ENCODE results near the gene LRGUK.
"Not testable (repeated sequence)": the region's sequence is repeated elsewhere in the genome, so short reads cannot be mapped to it uniquely, and the experiment has no call there.

LRGUK gene

DNA sequence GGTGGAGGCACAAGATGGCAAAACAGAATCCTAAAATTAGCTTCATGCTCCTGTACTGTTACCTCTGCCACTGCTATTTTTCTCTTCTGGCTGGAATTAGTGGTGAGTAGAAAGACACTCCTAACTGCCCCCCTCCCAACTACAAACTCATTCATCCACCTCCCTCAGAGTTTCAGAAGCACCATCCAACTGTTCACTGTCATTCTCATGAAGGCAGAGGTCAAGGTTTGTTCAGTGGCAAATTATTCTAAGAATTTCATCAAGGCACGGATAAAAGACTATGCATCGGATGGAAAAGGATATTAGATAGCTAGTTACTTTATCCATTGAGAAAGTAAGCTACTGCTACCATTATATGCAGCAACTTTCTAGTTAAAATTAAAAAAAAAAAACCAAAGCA, 59.7 kb downstream of the LRGUK start:
- no peak for DNase-seq

DNA sequence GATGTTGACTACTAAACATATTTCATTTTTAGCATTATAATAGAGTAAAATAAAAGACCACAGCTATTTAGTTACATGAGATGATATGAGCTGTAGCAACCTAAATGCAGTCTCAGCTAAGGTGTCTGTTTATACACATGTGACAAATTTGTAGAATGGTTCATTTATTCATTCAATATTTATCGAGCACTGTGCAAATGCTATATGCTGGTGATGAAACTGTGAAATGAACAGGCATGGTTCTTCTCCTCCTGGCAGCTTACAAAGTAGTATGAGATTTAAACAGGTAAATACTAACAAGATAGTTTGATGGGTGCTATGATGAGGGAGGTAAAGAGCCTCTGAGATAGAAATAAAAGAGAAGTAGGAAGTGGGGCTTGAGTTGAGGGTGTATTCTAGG, 60.8 kb downstream of the LRGUK start:
- no peak for DNase-seq

DNA sequence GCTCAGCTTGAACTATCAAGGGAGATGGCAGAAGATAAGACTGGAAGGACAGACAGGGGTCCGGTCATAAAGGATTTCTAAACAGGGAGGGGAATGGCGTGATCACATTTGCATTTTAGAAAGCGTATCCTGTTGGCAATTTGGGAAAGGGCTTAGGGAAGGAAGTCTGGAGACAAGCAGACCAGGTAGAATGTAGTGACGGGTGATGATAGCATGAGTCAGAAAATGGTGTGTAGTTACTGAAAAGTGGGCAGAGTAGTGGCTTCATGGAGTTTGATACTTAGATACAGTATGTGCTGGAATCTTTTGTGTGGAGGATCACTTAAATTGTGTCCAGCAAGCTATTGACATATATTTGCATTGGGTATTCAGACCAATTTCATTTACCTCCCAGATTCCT, 61.2 kb downstream of the LRGUK start:
- DNase-seq: no peak

DNA sequence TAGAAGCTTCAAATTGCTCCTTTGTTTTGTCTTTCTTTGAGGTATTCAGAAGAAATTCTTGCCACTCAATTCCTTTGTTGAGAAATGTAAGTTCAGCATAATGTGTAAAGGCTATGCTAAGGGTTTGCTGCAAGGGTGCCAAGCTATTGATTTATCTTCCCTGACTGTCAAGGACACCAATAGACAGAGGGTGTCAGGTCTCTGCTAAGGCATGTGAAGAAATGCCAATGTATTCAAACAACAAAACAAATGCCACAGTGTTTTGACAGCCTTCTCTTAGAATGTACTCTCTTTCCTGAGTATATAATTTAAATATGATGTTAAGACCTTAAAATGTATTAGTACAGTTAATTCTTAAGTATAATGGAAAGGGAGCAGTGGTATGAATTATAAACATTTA, 62.4 kb downstream of the LRGUK start:
- no peak for DNase-seq

DNA sequence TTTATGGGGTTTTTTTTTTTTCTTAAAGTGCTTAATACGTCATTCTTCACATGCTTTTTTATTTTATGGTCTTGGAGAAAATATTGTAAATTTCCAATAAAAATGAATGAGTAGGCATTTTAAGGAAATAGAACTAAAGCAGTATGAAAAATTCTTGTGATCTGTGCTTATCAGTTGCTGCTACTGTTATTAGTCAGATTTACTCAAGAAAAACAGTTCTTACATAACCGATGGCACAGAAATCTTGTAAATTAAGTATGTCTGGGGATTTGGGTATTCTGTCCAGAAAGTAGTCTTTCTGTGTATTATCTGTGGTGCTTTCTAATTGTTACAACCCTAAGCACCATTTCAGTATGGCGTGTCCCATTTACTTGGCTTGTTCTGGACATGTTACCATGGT, 64.7 kb downstream of the LRGUK start:
- DNase-seq: no peak

DNA sequence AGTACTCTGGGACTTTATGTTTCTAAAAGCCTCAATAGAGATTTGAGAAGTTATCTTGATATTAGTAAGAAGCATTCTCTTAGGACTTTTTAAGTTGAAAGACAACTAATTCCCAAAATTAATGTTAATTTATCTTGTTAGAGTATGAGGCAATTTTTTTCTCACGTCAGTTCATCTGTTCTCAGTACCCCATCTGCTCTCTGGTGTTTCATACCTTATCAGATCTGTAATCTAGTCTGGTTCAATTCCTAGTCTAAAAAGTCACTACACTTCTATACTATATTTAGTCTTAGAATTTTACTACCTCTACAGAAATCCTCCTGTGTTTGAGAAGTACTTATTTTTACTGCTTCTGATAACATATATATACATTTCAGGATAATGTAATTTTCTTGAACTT, 66.1 kb downstream of the LRGUK start:
- no peak for DNase-seq

DNA sequence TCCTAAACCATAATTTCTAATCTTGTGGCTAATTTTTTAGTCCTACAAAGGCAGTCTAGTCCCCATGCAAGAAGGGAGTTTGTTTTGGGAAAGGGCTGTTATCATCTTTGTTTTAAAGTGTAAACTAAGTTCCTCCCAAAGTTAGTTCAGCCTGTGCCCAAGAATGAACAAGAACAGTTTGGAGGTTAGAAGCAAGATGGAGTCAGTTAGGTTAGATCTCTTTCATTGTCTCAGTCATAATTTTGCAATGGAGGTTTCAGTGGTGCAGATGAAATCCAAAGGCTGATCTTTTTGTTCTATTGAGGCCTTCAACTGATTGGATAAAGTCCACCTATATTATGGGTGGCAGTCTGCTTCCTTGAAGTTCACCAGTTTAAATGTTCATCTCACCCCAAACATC, 68.1 kb downstream of the LRGUK start:
- DNase-seq: no peak

DNA sequence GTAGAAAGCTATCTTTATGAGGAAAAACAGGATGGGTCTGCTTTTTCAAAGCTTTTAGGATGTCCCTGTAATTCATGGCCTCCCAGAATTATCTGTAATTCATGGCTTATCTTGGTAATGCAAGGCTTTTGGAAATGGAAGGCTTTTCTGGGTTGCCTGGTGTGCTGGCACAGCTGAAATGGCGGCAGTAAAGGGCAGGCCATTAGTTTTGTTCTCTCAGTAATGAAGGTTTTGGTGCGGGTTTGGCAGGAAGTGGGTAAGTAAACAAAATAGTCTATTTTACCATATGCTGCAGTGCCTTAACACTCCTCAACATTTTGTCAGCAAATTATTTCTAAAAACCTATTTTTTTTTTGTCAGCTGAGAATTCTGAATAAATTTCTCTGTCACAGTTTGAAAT, 69.3 kb downstream of the LRGUK start:
- no peak for DNase-seq

DNA sequence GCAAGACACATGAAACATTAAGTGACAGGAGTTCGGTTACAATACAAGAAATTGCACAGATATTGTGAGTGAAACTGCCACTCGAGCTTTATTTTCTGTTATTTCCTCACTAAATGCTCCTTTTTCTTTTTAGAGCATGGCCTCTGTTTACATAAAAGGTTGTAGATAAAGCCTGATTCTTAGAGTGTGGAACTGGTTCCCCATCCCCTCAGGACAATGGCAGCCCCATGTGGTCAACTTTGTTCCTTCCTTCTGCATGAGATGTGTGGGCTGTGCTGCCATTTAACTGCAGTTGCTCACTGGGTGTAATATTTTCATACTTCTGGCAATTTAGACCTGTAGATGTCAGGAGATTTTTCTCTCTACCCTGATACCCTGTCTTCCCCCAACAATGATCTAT, 70.2 kb downstream of the LRGUK start:
- no peak for DNase-seq

DNA sequence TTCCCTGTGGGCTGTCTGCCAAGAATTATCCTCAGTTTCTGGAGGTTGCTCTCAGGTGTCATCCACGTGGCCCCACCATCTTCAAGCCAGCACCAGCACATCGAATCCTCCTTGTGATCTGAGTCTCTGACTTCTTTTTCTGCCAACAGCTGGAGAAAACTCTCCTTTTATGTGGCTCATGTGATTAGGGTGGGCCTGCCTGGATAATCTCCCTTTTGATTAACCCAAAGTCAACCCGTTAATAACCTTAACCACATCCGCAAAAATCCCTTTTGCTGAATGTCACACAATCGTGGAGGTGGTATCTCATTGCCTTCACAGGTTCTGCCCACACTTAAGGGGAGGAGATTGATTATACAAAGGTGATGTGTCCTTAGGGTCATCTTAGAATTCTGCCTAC, 73.8 kb downstream of the LRGUK start:
- DNase-seq: no peak

DNA sequence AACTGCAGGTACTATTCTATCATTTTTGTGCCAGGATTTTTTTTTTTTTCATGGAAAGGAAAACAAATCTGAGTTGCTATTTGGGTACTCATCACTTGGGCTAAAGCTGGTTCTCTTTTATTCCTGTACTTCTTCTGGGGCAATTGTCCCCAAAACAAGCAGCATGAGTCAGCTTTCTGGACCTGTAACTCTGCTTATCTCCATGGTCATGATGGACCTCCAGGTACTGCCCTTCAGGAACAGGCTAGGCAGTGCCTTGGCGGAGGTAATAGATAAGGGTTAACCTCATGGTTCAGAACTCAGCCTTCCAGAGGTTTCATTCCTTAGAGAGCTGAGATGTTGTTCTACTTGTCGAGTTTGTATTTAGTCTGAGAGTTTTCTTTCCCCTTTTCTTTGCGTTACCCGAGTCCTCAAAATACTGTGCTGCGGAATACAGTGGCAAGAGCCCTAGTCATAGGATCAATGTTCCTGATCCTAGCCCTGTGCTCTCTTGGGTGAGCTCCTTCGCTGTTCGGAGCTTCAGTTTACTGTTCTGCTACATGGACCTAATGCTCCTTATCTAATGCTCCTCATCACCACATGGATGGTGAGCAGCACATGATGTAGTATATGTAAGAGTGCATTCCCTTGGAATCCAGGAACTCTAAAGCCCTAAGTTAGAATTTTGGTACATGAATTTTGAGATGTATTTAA, 74.6 kb downstream of the LRGUK start:
- no peak for DNase-seq

DNA sequence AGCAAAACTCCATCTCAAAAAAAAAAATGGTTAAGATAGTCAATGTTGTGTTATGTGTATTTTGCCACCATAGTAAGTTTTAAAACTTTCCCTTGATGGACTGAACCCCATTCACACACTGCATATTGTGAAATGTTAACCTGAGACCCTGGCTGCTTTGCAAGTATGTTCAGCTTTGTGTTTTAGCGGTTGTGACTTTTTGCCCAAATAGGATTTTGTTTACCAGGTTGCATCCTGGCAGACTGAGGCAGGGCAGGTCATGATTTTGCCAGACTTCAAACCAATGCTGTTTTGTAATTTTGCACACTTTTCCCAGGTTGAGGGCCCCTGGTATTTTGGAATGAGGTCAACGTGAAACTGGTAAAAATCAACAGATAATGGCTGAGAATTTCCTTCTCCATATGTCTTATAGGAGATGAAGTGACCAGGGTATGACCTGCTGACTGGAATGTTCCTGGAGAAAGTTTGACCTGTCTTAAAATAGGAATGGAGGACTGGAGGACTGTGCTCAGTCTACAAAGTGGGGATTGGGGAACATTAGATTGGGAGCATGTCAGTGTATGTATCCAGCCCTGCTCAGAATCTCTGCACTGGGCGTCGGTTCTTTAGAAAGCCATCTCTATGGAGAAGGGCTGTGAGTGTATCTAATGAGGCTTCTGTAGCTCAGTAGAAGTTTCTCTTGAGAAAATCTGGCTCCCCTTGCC, 76.2 kb downstream of the LRGUK start:
- DNase-seq: no peak

DNA sequence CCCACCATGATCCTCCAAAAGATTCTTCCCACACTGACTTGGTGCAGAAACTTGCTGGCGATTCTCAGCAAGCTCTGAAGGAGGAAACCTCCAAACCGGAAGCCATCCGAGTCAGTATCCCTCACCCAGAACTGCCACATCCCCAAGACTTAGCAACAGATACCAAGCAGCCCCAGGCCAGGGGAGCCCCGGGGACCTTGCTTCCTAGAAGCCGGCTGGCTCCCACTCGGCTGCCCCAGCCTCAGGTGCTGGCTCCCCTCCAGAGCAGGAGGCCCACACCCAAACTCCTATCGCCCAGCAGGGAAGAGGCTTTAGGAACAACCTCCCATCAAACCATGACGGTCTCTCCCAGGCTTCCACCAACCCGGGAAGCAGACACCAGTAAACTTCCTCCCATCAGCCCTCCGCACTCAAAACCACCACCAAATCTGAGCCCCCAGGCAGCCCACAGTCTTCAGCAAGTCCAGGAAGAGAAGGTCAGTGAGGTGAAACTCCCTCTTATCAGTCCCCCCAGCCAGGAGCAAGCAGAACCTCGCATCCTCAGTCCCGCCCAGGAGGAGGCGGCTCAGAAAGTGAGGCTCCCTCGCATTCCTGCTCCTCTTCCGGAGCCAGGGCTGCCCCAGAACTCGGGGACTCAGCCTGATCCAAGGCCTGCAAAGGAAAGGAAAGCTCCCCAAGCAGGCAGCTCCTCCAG, 82.3 kb downstream of the LRGUK start:
- no peak for DNase-seq

DNA sequence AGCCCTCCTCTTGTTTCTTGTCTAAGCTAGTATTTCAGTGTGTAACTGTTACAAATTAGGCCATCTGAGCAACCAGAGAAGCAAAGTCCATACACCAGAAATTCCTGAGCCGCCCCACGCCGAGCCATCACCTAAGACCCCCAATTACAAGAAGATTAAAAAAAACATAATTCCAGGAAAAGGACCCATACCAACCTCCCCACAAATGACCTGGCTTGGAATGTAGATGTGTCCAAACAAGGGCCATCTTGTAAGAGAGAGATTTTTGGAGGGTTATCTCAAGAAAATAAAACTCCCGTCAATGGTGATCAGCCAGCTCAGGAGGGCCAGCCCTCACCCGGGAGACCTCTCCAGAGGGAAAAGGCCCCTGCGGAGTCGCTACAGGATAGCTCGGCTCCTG, 83.1 kb downstream of the LRGUK start:
- DNase-seq: no peak

DNA sequence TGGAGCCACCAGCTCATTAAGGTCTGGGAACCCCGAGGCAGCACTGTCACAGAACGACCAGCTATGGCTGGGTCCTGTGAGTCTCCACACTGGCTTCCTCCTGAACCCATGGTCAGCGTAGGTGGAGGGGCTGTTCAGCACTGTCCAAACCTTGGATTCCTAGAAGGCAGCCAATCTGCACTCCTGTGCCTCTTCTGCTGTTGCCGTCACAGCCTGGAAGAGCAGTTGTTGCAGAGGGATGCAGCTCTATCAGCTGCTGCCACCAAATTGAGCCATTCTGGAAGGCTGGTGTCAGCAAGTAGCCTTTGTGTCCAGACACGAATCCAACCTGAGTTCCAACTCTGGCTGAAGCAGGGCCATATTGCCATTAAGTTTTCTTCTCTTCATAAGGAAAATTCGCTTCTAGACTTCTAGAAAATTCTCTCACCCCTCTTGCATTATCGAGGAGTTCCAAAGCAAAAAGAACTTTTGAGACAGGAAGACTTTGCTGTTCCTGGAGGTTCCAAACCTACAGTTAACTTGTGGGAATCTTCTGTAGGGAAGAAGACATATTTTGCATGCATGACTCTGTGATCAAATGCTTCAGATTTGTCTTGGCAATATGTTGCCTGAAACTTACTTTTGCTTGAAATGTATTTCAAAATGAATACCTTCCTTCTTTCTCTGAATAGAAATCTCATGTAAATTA, 84.0 kb downstream of the LRGUK start:
- DNase-seq: no peak

DNA sequence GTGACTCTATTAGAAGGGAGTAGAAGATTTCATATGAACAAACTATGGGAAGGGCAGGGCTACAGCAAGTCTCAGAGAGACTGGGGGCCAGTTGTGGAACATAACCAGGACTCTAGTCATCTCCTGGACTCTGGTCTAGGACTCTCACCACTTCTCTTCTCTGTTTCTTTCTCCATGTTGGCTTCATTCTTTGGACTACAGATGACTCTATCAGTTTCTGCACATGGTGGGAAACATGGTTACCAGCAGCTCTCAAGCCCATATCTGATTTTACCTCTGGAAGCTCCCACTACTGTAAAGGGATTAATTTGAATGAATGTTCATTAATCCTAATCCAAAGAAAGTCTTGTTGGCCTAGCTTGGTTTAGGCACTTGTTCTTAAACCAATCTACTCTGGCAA, 84.7 kb downstream of the LRGUK start:
- DNase-seq: no peak

DNA sequence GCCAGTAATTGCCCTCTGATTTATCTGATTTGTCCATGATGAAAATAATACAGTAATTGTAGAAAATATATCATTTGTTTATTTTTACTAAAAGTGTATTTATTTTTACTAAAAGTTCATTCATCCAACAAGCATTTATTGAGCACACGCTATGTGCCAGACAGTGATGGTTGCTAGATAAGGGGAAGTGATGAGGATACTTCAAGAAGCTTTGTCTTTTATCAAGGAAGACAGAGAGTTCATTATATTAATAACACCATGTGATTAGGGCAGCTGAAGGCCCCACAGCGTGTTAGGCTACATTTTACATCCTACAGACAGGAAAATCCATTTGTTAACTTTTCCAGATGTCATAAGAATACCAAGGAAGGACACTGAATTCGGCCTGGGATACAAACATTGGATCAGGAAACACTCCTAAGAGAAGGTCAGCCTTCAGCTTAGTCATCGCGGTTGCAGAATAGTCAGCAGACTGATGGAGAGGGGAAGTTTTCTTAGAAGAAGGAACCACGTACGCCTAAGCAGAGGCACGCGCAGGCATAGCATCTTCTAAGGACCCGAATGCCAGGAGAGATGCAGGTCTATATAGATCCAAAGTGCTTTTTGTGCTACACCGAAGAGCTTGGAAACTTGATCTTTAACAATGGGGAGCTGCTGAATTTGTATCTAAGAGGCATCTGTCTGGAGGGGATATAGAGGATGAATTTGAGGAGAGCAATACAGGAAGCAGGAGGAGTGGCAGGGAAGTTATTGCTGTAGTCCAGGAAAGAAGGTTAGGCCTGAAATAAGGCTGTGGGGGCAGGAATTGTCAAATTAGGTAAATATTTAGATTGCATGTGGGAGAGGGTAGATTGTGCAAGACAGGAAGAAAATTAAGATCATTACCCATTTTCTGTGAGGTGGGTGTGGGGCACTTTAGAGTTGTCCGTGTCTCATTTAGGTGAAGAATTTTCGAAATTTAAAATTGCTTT, 85.7 kb downstream of the LRGUK start:
- DNase-seq: no peak

DNA sequence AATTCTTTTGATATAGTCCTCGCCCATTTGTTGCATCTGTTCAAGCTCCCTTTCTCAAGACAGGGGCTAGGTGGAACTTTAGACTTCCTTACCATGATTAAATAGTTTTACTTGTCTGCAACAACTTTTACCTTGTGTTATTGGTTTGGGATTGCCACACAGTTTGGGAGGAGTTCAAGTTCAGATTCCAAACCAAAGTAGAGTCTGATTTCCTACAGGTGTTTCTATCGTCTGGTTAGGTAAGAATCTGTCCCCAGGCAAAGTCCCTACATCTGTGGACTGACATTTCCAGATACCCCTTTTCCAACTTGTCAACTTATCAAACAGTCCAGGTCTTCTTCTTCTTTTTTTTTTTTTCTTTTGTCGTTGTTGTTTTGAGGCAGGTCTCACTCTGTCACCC, 93.1 kb downstream of the LRGUK start:
- no peak for DNase-seq

DNA sequence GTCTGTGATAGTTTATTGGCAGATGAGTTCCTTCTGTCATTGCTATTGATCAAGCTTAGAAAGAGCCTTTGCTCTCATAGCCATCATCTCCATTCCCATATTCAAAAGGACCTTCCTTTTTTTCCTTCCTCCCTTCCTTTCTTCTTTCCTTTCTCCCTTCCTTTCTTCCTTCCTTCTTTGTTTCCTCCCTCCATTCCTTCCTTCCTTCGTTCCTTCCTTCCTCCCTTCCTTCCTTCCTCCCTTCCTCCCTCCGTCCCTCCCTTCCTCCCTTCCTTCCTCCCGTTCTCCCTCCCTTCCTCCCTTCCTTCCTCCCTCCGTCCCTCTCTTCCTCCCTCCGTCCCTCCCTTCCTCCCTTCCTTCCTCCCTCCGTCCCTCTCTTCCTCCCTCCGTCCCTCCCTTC, 104.2 kb downstream of the LRGUK start:
- DNase-seq: not testable (repeated sequence)

DNA sequence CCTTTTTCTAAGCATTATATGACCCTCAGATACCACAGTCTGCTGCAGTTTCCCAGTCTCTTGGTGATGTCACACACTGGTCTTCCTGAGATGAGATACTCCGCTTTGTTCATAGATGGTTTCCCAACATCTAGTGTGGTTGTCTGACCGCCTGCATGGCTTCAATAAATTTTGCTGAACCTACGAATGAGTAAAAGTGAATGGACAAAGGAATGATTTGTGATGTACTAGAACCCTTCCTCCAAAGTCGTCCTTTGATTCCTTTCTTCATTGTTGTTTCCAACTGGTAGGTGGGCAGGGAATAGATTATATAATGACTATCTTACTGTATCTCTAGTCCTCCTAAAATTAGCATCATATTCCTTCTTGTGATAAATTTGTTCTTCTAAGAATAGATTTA, 107.1 kb downstream of the LRGUK start:
- DNase-seq: no peak

DNA sequence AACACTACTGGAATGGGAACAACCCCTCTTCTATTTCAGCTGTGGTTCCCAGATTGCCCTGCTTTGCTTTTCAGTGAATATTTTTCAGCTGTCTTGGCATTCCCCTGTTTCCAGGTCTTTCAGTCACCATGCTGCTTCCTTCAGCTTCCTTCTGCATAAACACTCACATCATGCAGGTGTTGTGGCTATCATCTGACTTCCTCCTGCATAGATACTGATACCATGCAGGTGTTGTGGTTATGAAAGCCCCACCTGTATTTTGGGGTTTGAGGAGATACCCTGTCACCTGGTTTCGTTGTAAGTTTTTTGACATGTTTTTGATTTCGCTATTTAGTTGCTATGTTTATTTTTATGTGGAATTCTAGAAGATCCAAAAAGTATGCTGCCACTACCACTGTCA, 118.1 kb downstream of the LRGUK start:
- no peak for DNase-seq

DNA sequence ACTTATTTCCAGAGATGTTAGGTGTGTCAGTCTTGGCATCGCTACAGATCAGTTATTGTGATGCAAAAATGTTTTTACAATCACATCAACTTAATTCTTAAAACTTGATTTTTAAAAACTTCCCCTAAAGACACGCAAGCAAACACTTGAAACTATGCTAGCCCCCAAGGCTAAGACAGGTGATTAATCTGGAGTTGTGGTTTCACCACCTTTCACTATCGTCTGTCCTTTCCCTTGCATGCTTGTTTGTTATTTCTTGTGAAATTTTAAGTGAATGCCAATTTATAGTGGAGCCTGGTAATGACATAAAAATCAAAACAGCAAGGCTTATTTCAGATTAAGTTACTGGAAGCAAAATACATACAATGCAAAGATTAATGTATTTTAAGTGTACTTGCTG, 119.2 kb downstream of the LRGUK start:
- DNase-seq: no peak

DNA sequence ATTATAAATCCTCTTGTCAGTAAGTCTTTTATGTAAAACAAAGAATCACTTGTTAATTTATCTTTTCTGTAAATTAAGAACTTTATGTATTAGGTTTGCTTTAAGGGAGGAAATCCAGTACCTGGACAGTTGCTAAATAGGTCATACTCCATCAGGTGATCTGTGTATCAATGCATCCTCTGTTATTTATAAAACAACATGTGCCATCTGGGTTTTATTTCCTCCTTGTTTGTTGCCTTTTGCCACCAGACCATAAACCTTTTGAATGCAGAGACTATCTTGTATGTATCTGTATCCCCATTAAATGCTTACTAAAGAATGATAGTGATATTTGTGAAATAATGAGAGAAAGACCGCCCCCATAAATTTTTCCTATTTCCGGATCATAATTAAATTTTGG, 119.6 kb downstream of the LRGUK start:
- DNase-seq: no peak

All from NCI-H226 (cell line).